Heart right ventricle (tissue), 16 donors: ENCODE measurements around the gene POLG. TPM values are rescaled to one million over a fixed set of nuclear protein-coding genes. Genes with fewer than 3 reads are reported as not detected.

Source experiments
- ATAC-seq, 8 donors: fragments of 200-7000 bp; cut with Tn5 transposase; one replicate each; pipeline ENCODE4 v1.9.1; 2020; ENCODE audit warnings: mild to moderate bottlenecking in 8 of 8, moderate library complexity in 8 of 8, moderate number of reproducible peaks in 1 of 8
- DNase-seq, 2 donors: peaks; one replicate each; pipeline ENCODE4 v3.0.0-alpha.2; 2020
- H3K27ac ChIP-seq, 10 donors: fragments of 200-600 bp; sonication (generic) in 2 of 10; one replicate each; pipeline versions ENCODE4 v1.5.0 to v1.8.0; 2020 to 2022; ENCODE audit warnings: mild to moderate bottlenecking in 3 of 10
- H3K27me3 ChIP-seq, 7 donors: fragments of 200-600 bp; one replicate each; pipeline ENCODE4 v1.8.0; 2021 to 2022; ENCODE audit warnings: mild to moderate bottlenecking in 2 of 7
- H3K36me3 ChIP-seq, 9 donors: fragments of 200-600 bp; sonication (generic) in 1 of 9; one replicate each; pipeline versions ENCODE4 v1.5.0 to v1.8.0; 2020 to 2022; ENCODE audit warnings: mild to moderate bottlenecking in 2 of 9
- H3K4me1 ChIP-seq, 9 donors: fragments of 200-600 bp; sonication (generic) in 1 of 9; one replicate each; pipeline versions ENCODE4 v1.5.0 to v1.8.0; 2020 to 2022; ENCODE audit warnings: mild to moderate bottlenecking in 4 of 9
- H3K4me3 ChIP-seq, 10 donors: fragments of 200-600 bp; sonication (generic) in 2 of 10; one replicate each; pipeline versions ENCODE4 v1.5.0 to v1.8.0; 2020 to 2022; ENCODE audit warnings: mild to moderate bottlenecking in 7 of 10, moderate library complexity in 2 of 10
- H3K9me3 ChIP-seq, 11 donors: fragments of 200-600 bp in 10 of 11; sonication (generic) in 2 of 11; one replicate each; pipeline versions ENCODE4 v1.5.0 to v1.8.0; 2013 to 2022; ENCODE audit warnings: mild to moderate bottlenecking in 2 of 11, control low read depth in 1 of 11, moderate library complexity in 1 of 11
- CTCF ChIP-seq, 9 donors: fragments of 200-600 bp; sonication (generic) in 2 of 9; IDR thresholded peaks; one replicate each; pipeline versions ENCODE4 v1.5.0 to v1.8.0; 2021 to 2022; ENCODE audit warnings: antibody characterized with exemption in 9 of 9, mild to moderate bottlenecking in 5 of 9, moderate library complexity in 1 of 9
- WGBS, 2 donors: extraction: QIAGEN DNeasy Blood & Tissue Kit; methylation state at CpG; one replicate each; pipeline ENCODE4 v1.1.7; 2013; ENCODE audit warnings: inconsistent platforms in 1 of 2; 5-methylcytosine and 5-hydroxymethylcytosine counted together
- intact Hi-C, 10 donors: fragments of 100-400 bp; cut with DNase I; formaldehyde crosslinking; loops; one replicate each; pipeline versions ENCODE4 v1.11.1 to v1.14.2; 2022
- polyA plus RNA-seq, 2 donors: library from polyadenylated mRNA; stranded (reverse); fragments of 200-250 nt; gene quantifications; one replicate each; pipeline ENCODE4 v1.2.3, GENCODE V29; 2013
- total RNA-seq, 10 donors: library from RNA; stranded (reverse); fragmentation: NEBNext Ultra II Directional in 3 of 10; extraction: Animal tissue kit (Norgen Biotek cat#: 25700) in 3 of 10; gene quantifications; one replicate each; pipeline versions ENCODE4 v1.2.1 to v1.2.4, GENCODE V29; 2021 to 2023
- donor health status: Arrhythmogenic right ventricular cardiomyopathy.
- donor health status: ischemic (EF 13 %, LVEDD 7.1; RV severe dilation, severe dysfunction).
- donor health status: healthy with polysubstance abuse.
- donor health status: DM: no; HTN: yes; CAD: no.
- donor health status: DM: no; HTN: no; CAD: no.
- donor health status: ischemic (EF 25% LVEDD 6.9; RV normal size, moderate dysfunction).
- donor health status: ischemic (EF 25% LVEDD 5.7; RV mildly dilated, moderate dysfunction).
- donor health status: healthy.
- donor health status: DM: yes; HTN: yes; CAD: no.
- donor health status: Ischemic cardiomyopathy.
- donor health status: ischemic (EF 35%, LVEDD 5.7; RV mildly dilated, moderate dysfunction).
- donor health status: nonischemic (EF 11% LVEDD 7.7; RV severe dilation, severe dysfunction).
- donor health status: DM: yes; HTN: yes; CAD: no.
- donor health status: PGD.
- donor health status: ischemic (EF 29% LVEDD 5.4; RV normal size, mild dysfunction).
- donor health status: nonischemic (EF 23%, LVEDD 6.1; RV moderate dilation, normal function).

POLG gene
- total and polyA plus RNA-seq, 12 donors: 31.1 to 52.5 (median 34.7) TPM

- Histone ChIP-seq H3K27me3 (peaks cover 0 to 47% (median 25%) of the 10 kb centered on the region in 7 donors), H3K4me1 (peaks cover 0 to 3% (median 0%) of the 10 kb centered on the region in 9 donors), H3K27ac (no peak overlapping the region), H3K9me3 (no peaks in the 10 kb centered on the region), H3K4me3 (no peak overlapping the region), H3K36me3 (no peaks in the 10 kb centered on the region)
- TF ChIP-seq CTCF (IDR thresholded peaks at IDR 0.05): no peak
- WGBS, 2 donors: 34 to 41% methylated on average over 10 of the region's 10 CpGs
- intact Hi-C loops: no loop called here
- ATAC-seq (peak in 3 of 8 donors; percentile 37 to 77 (median 52)), DNase-seq (no peak)
Observed at GRCh38 chr15:89346516-89347231, 12.1 kb upstream of the POLG start.

- TF ChIP-seq CTCF (IDR thresholded peaks at IDR 0.05): no peak
- H3K27ac ChIP-seq: no peak overlapping the region
- peaks cover 0 to 44% (median 20%) of the 10 kb centered on the region in 7 donors for H3K27me3 ChIP-seq
- H3K4me3 ChIP-seq: no peak overlapping the region
- DNase-seq: no peak
- ATAC-seq: no peak
- H3K9me3 ChIP-seq: no peaks in the 10 kb centered on the region
- WGBS, 2 donors: 86 to 91% methylated on average over 4 of the region's 4 CpGs
- H3K4me1 ChIP-seq: peaks cover 0 to 3% (median 0%) of the 10 kb centered on the region in 9 donors
- intact Hi-C loops: no loop called here
- no peaks in the 10 kb centered on the region for H3K36me3 ChIP-seq
Observed at GRCh38 chr15:89345248-89345647, 10.6 kb upstream of the POLG start.

- Histone ChIP-seq H3K4me3 (no peak overlapping the region), H3K9me3 (no peaks in the 10 kb centered on the region), H3K4me1 (peaks cover 0 to 3% (median 0%) of the 10 kb centered on the region in 9 donors), H3K36me3 (no peaks in the 10 kb centered on the region), H3K27ac (no peak overlapping the region), H3K27me3 (peaks cover 0 to 39% (median 20%) of the 10 kb centered on the region in 7 donors)
- ATAC-seq (no peak), DNase-seq (no peak)
- intact Hi-C loops: no loop called here
- TF ChIP-seq CTCF (IDR thresholded peaks at IDR 0.05): no peak
- 90 to 91% methylated on average over 3 of the region's 3 CpGs for WGBS, 2 donors
Observed at GRCh38 chr15:89342840-89343239, 8.2 kb upstream of the POLG start.

GRCh38 chr15:89341316-89342005 lies 6.8 kb upstream of the POLG start:
- H3K27ac ChIP-seq: no peak overlapping the region
- WGBS, 2 donors: 76 to 81% methylated on average over 8 of the region's 8 CpGs
- H3K4me3 ChIP-seq: no peak overlapping the region
- ATAC-seq (no peak), DNase-seq (no peak)
- no peaks in the 10 kb centered on the region for H3K36me3 ChIP-seq
- H3K4me1 ChIP-seq: no peaks in the 10 kb centered on the region
- no peaks in the 10 kb centered on the region for H3K9me3 ChIP-seq
- peaks cover 0 to 28% (median 16%) of the 10 kb centered on the region in 7 donors for H3K27me3 ChIP-seq
- intact Hi-C loops: no loop called here
- no peak for TF ChIP-seq CTCF (IDR thresholded peaks at IDR 0.05)
